HEK293T (cell line): ENCODE data around the gene UNCX.

ENCODE experiments used
- CTCF ChIA-PET: fragments of 350-600 bp; formaldehyde crosslinking; extraction: SDS; loops from one replicate; lab custom pipeline; 2021; ENCODE audit warnings: antibody characterized with exemption, inconsistent platforms; lab: Yijun Ruan, JAX
- POLR2A ChIA-PET: fragments of 350-600 bp; formaldehyde crosslinking; extraction: SDS; loops from one replicate; lab custom pipeline; 2020; ENCODE audit warnings: antibody characterized with exemption, inconsistent platforms; lab: Yijun Ruan, JAX
- DNase-seq: peaks from one replicate; pipeline ENCODE4 v3.0.0; 2012; ENCODE audit warnings: mixed read lengths; ENCODE audit errors: extremely low spot score
- ARNT ChIP-seq: fragments of 450-650 bp; IDR thresholded peaks from 2 replicates; pipeline ENCODE4 v1.6.1; 2017; ENCODE audit warnings: mild to moderate bottlenecking
- BHLHE40 ChIP-seq: fragments of 450-650 bp; IDR thresholded peaks from 2 replicates; pipeline ENCODE4 v1.6.1; 2016; ENCODE audit warnings: mild to moderate bottlenecking, moderate library complexity, borderline replicate concordance
- CTBP1 ChIP-seq: fragments of 450-650 bp; IDR thresholded peaks from 2 replicates; pipeline ENCODE4 v1.6.1; 2016; ENCODE audit warnings: borderline replicate concordance
- ELF4 ChIP-seq: fragments of 450-650 bp; IDR thresholded peaks from 2 replicates; pipeline ENCODE4 v1.6.1; 2017; ENCODE audit warnings: antibody characterized with exemption
- FOXA1 ChIP-seq: fragments of 450-650 bp; IDR thresholded peaks from 2 replicates; pipeline ENCODE4 v1.6.1; 2016; ENCODE audit warnings: mild to moderate bottlenecking
- FOXK2 ChIP-seq: fragments of 450-650 bp; IDR thresholded peaks from 2 replicates; pipeline ENCODE4 v1.6.1; 2016; ENCODE audit warnings: mild to moderate bottlenecking
- FOXM1 ChIP-seq: fragments of 450-650 bp; IDR thresholded peaks from 2 replicates; pipeline ENCODE4 v1.6.1; 2017; ENCODE audit warnings: mild to moderate bottlenecking, borderline replicate concordance
- HDGF ChIP-seq: fragments of 450-650 bp; IDR thresholded peaks from 2 replicates; pipeline ENCODE4 v1.6.1; 2017; ENCODE audit warnings: antibody characterized with exemption, borderline replicate concordance
- L3MBTL2 ChIP-seq: fragments of 450-650 bp; conservative IDR thresholded peaks from 2 replicates; pipeline ENCODE4 v1.6.1; 2016; ENCODE audit warnings: mild to moderate bottlenecking
- LEF1 ChIP-seq: fragments of 450-650 bp; IDR thresholded peaks from 2 replicates; pipeline ENCODE4 v1.6.1; 2017; ENCODE audit warnings: mild to moderate bottlenecking, borderline replicate concordance
- NFRKB ChIP-seq: fragments of 450-650 bp; IDR thresholded peaks from 2 replicates; pipeline ENCODE4 v1.6.1; 2016; ENCODE audit warnings: mild to moderate bottlenecking, moderate library complexity
- SP1 ChIP-seq: fragments of 450-650 bp; IDR thresholded peaks from 2 replicates; pipeline ENCODE4 v1.6.1; 2017
- SUZ12 ChIP-seq: fragments of 450-650 bp; IDR thresholded peaks from 2 replicates; pipeline ENCODE4 v1.6.1; 2016; ENCODE audit warnings: mild to moderate bottlenecking
- TARDBP ChIP-seq: fragments of 450-650 bp; IDR thresholded peaks from 2 replicates; pipeline ENCODE4 v1.6.1; 2016
- ZNF384 ChIP-seq: fragments of 450-650 bp; IDR thresholded peaks from 2 replicates; pipeline ENCODE4 v1.6.1; 2016
- TF ChIP-seq, protein P1 (sequence below): fragments of 450-650 bp; IDR thresholded peaks from 2 replicates; pipeline ENCODE4 v1.6.1; 2016

Gene UNCX

DNA sequence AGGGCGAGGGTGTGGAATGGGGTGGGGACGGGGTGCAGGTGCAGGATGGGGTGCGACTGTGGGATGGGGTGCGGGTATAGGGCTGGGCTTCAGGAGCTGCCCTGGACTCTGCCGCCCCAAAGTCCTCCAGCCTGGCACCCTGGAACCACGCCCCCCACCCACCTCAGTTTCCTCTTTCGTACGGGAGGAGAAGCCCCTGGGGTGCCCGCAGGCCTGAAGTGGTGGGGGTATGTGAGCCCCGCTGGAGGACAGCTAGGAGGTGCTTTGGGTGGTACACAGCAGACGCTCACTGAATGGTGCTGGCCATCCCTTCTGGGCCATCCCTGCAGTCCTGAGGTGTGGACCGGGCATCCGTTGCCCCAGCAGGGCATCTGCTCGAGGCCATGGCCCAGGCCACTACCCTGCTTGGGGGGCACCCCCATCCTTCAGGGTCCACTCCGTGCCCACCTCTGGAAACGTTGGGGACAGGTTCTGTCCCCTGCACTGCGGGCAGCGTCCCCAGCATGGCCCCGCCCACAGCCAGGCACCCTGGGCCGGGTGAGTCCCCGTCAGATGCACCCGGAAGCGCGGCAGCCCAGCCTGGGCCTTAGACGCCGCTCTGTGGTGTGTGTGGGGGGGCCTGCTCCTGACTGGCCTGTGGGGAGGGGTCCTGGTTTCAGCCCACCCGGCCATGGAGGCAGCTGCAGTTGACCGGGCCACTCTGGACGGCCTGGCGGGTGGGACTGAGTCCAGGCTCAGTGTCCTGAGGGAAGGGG lies 41.6 kb downstream of the UNCX start:
- ChIA-PET POLR2A (no interaction called here), CTCF (no interaction called here)
- TF ChIP-seq SP1: no peak
- TF ChIP-seq L3MBTL2: no peak
- TF ChIP-seq NFRKB: no peak
- TF ChIP-seq FOXK2: no peak
- TF ChIP-seq LEF1: no peak
- TF ChIP-seq CTBP1: no peak
- no peak for TF ChIP-seq ZNF384
- no peak for TF ChIP-seq SUZ12
- TF ChIP-seq FOXA1: no peak
- no peak for TF ChIP-seq FOXM1
- no peak for TF ChIP-seq ARNT
- no peak for TF ChIP-seq TARDBP
- no peak for TF ChIP-seq BHLHE40
- TF ChIP-seq, protein P1, sequence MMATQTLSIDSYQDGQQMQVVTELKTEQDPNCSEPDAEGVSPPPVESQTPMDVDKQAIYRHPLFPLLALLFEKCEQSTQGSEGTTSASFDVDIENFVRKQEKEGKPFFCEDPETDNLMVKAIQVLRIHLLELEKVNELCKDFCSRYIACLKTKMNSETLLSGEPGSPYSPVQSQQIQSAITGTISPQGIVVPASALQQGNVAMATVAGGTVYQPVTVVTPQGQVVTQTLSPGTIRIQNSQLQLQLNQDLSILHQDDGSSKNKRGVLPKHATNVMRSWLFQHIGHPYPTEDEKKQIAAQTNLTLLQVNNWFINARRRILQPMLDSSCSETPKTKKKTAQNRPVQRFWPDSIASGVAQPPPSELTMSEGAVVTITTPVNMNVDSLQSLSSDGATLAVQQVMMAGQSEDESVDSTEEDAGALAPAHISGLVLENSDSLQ: no peak
- no peak for TF ChIP-seq ELF4
- no peak for TF ChIP-seq HDGF
- no peak for DNase-seq

DNA sequence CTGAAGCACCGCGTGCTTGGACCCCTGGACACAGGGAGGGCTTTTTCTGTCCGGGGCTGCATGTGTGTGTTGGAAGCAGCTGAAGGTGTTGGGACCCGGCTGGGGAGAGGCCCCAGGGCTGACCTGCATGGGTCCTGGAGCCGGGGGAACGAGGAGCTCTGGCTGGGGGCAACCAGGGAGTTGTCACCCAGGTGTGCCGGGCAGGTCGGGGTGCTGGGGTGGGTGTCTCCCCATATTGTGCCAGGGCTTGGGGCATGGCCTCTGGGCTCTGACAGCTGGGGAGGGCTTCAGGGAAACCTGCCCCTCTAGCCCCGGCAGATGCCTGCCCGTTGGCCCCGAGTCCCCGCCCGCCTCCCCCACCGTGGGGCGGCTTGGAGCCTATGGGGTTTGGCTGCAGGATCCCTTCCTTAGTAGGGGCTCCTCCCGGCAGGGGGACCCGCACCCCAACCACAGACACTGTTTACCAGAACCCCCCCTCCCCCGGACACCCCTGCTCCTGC lies 42.3 kb downstream of the UNCX start:
- CTCF ChIA-PET: no interaction called here
- POLR2A ChIA-PET: no interaction called here
- DNase-seq: no peak
- TF ChIP-seq FOXM1: no peak
- TF ChIP-seq, protein P1: no peak
- TF ChIP-seq ELF4: no peak
- TF ChIP-seq FOXK2: no peak
- no peak for TF ChIP-seq TARDBP
- no peak for TF ChIP-seq BHLHE40
- no peak for TF ChIP-seq L3MBTL2
- no peak for TF ChIP-seq CTBP1
- TF ChIP-seq LEF1: no peak
- TF ChIP-seq SUZ12: no peak
- TF ChIP-seq HDGF: no peak
- no peak for TF ChIP-seq ARNT
- TF ChIP-seq ZNF384: no peak
- no peak for TF ChIP-seq SP1
- no peak for TF ChIP-seq FOXA1

DNA sequence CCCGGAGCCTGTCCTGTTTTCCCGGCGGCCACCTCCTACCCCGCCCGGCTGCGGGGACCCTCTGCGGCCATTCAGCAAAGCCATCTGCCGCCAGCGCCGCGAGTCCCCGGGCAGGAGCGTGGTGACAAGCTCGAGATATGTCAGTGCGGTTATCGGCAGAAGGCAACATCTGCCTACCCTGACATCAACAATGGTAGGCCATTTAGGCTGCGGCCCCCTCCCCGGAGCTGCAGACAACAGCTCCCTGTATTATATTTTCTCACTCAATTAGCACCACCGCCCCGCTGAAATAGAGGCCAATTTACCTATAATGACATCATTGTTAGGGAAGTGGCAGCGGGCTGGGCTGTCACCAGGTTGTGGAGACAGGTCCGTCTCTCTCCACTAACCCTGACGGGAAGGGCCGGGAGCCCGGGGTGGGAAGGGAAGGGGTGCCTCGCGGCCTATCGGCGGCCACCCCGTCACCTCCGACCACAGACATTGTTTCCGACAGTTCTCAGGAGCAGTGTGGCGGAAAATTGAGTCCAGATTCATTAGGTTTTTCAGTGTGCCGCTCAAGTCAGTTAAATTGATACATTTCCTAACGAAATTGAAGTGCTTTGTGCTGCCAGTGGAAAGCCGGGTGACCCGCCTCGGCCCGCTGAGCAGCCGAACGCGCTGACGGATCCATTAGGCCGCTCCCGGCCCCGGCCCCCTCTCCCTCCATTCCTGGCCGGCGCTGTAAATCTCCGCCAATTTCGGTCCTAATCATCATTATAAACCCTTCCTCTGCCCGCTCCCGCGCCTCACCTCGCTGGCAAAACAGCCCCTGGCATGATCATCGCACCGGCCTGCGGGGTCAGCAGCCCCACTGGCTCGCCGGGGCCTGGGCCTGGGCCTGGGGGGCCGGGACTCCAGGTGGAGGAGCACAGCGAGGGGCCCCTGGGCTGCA lies 43.0 kb downstream of the UNCX start:
- ChIA-PET CTCF (no interaction called here), POLR2A (no interaction called here)
- TF ChIP-seq SP1 (no peak), NFRKB (no peak), ARNT (no peak), TARDBP (no peak), HDGF (no peak), L3MBTL2 (no peak), FOXK2 (no peak), ELF4 (no peak), SUZ12 (no peak), CTBP1 (no peak), ZNF384 (no peak)
- TF ChIP-seq, protein P1: no peak
- no peak for DNase-seq

DNA sequence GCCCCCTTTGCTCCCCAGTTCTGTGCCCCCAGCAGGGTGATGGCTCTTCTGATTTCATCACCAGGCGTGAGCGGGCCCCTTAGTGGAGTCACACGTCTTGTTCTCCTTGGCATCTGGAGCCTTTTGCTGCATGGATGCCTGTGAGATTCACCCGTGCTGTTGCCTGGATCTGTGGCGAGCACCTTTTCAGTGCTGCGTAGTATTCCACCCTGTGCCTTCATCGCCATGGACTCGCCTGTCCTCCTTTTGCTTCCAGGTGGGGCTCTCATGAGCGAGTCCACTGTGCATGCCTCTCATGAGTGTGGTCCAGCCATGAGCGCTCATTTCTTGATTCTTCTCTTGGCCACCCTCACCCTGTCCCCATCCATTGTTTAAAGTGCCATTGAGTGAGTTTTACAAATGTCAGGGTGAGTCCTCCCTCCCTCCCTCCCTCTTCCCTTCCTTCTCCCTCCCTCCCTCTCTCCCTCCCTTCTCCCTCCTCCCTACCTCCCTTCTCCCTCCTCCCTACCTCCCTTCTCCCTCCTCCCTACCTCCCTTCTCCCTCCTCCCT lies 44.0 kb downstream of the UNCX start:
- TF ChIP-seq SP1: no peak
- no peak for TF ChIP-seq SUZ12
- no peak for TF ChIP-seq HDGF
- no peak for TF ChIP-seq ZNF384
- no peak for TF ChIP-seq FOXM1
- TF ChIP-seq ARNT: no peak
- no peak for TF ChIP-seq CTBP1
- DNase-seq: no peak
- CTCF ChIA-PET: no interaction called here
- POLR2A ChIA-PET: no interaction called here

DNA sequence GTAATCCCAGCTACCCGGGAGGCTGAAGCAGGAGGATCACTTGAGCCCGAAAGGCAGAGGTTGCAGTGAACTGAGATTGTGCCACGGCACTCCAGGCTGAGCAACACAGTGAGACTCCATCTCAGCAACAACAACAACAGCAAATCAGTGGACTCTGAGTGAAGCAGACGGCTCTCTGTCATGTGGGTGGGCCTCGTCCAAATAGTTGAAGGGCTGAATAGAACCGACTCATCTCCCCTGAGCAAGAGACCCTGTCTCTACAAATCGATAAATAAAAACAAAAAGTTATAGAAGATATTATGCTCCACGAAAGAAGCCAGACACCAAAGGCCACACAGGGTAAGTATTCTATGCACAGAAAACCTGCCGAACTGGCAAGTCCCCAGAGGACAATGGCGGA lies 45.9 kb downstream of the UNCX start:
- POLR2A ChIA-PET: no interaction called here
- CTCF ChIA-PET: no interaction called here
- TF ChIP-seq ARNT: no peak
- TF ChIP-seq FOXK2: no peak
- no peak for TF ChIP-seq SUZ12
- TF ChIP-seq, protein P1: no peak
- TF ChIP-seq NFRKB: no peak
- no peak for TF ChIP-seq TARDBP
- TF ChIP-seq FOXM1: no peak
- TF ChIP-seq CTBP1: no peak
- no peak for TF ChIP-seq HDGF
- TF ChIP-seq BHLHE40: no peak
- no peak for TF ChIP-seq ZNF384
- no peak for TF ChIP-seq ELF4
- no peak for DNase-seq
